Gastroesophageal sphincter (tissue), 4 donors: ENCODE results near the gene ARID3B. TPM values are rescaled to one million over a fixed set of nuclear protein-coding genes. Genes with fewer than 3 reads are reported as not detected.
"Not testable (repeated sequence)": the region's sequence is repeated elsewhere in the genome, so short reads cannot be mapped to it uniquely, and the experiment has no call there.

Source experiments
- ATAC-seq: fragments of 150-250 bp; one replicate; pipeline ENCODE4 v1.9.1; 2016; ENCODE audit warnings: mild to moderate bottlenecking, moderate library complexity
- H3K27ac ChIP-seq, 4 donors: fragments of 200-600 bp; sonication (generic) in 3 of 4; 1 replicate in 3 of 4; 2 replicates in 1 of 4; pipeline ENCODE4 v1.5.1; 2016 to 2019
- H3K27me3 ChIP-seq: fragments of 200-600 bp; sonication (generic); one replicate; pipeline ENCODE4 v1.5.1; 2019
- H3K36me3 ChIP-seq, 2 donors: fragments of 200-600 bp; sonication (generic); one replicate each; pipeline ENCODE4 v1.5.1; 2019; ENCODE audit warnings: control low read depth in 1 of 2
- H3K4me1 ChIP-seq, 3 donors: fragments of 200-600 bp; sonication (generic); 1 replicate in 2 of 3; 2 replicates in 1 of 3; pipeline ENCODE4 v1.5.1; 2016 to 2019; ENCODE audit warnings: control low read depth in 2 of 3
- H3K4me3 ChIP-seq, 2 donors: fragments of 200-600 bp; sonication (generic); one replicate each; pipeline ENCODE4 v1.5.1; 2019; ENCODE audit warnings: mild to moderate bottlenecking in 1 of 2, moderate library complexity in 1 of 2
- H3K9me3 ChIP-seq, 3 donors: fragments of 200-600 bp; sonication (generic); one replicate each; pipeline ENCODE4 v1.5.1; 2017 to 2019; ENCODE audit warnings: control low read depth in 2 of 3
- EP300 ChIP-seq: sonication (generic); formaldehyde crosslinking; IDR thresholded peaks from one replicate; pipeline ENCODE4 v1.6.1; 2017; ENCODE audit warnings: antibody characterized with exemption, mild to moderate bottlenecking
- POLR2A ChIP-seq, 2 donors: fragments of 450-650 bp; IDR thresholded peaks; one replicate each; pipeline ENCODE4 v1.6.1; 2017; ENCODE audit warnings: antibody characterized with exemption in 2 of 2, mild to moderate bottlenecking in 2 of 2, moderate library complexity in 1 of 2
- POLR2AphosphoS5 ChIP-seq: sonication (generic); formaldehyde crosslinking; IDR thresholded peaks from one replicate; pipeline ENCODE4 v1.6.1; 2017; ENCODE audit warnings: antibody characterized with exemption
- WGBS, 2 donors: methylation state at CpG; one replicate each; pipeline ENCODE4 v1.1.5; 2018; ENCODE audit warnings: low coverage in 1 of 2; 5-methylcytosine and 5-hydroxymethylcytosine counted together
- total RNA-seq, 4 donors: library from RNA; depleted of rRNA; stranded (reverse); fragments of >200 nt; gene quantifications; one replicate each; pipeline ENCODE4 v1.1.0, GENCODE V29; 2016
- TF ChIP-seq, protein P1 (sequence below), 4 experiments: fragments of 200-600 bp in 2 of 4; fragments of 450-650 bp in 2 of 4; sonication (generic) in 1 of 4; IDR thresholded peaks; one replicate each; pipeline ENCODE4 v1.5.1; 2017 to 2019; ENCODE audit warnings: antibody characterized with exemption in 4 of 4, mild to moderate bottlenecking in 2 of 4, moderate library complexity in 2 of 4

The ARID3B gene
- total RNA-seq, 4 donors from 2014 or later, result 2.9 to 8.4 (median 6.9) TPM

DNA sequence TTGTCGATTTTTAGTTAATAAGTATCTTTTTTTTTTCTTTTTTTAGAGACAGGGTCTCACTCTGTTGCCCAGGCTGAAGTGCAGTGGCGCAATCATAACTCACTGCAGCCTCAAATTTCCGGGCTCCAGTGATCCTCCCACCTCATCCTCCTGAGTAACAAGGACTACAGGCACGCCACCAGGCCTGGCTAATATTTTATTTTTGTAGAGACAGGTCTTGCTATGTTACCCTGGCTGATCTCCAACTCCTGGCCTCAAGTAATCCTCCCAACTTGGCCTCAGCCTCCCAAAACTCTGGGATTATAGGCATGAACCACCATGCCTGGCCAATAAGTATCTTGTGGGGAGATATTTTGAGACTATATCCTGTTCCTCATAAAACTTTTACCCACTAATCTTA lies 29.4 kb upstream of the ARID3B start:
- Histone ChIP-seq H3K9me3 (no peaks in the 10 kb centered on the region), H3K4me3 (no peak overlapping the region), H3K36me3 (no peaks in the 10 kb centered on the region), H3K27me3 (no peaks in the 10 kb centered on the region), H3K4me1 (no peaks in the 10 kb centered on the region), H3K27ac (no peak overlapping the region)
- TF ChIP-seq POLR2AphosphoS5 (no peak), POLR2A (IDR thresholded peaks at IDR 0.05) (no peak), EP300 (no peak)
- TF ChIP-seq, protein P1, sequence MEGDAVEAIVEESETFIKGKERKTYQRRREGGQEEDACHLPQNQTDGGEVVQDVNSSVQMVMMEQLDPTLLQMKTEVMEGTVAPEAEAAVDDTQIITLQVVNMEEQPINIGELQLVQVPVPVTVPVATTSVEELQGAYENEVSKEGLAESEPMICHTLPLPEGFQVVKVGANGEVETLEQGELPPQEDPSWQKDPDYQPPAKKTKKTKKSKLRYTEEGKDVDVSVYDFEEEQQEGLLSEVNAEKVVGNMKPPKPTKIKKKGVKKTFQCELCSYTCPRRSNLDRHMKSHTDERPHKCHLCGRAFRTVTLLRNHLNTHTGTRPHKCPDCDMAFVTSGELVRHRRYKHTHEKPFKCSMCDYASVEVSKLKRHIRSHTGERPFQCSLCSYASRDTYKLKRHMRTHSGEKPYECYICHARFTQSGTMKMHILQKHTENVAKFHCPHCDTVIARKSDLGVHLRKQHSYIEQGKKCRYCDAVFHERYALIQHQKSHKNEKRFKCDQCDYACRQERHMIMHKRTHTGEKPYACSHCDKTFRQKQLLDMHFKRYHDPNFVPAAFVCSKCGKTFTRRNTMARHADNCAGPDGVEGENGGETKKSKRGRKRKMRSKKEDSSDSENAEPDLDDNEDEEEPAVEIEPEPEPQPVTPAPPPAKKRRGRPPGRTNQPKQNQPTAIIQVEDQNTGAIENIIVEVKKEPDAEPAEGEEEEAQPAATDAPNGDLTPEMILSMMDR (IDR thresholded peaks at IDR 0.05), result no peak
- 79% methylated on average over 3 of the region's 4 CpGs for WGBS, 2 donors
- no peak for ATAC-seq

DNA sequence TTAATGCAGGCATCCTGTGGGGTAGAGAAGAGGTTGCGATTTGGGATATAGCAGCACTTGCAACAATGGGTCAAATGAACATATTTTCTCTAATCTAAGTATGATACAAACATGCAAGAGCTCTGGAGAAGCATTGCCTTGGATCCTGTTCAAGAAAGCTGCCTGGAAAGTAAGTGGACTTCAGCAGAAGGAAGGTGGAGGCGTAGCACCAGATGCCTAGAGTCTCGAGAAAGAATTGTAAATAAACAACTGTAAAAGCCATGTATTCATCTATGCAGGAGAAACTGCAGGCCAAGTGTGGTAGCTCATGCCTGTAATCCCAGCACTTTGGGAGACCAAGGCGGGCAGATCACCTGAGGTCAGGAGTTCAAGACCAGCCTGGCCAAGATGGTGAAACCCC lies 27.0 kb upstream of the ARID3B start:
- H3K9me3 ChIP-seq, H3K27me3 ChIP-seq, H3K4me3 ChIP-seq, H3K4me1 ChIP-seq, H3K36me3 ChIP-seq, H3K27ac ChIP-seq, ATAC-seq: not testable (repeated sequence)
- 49 to 58% methylated on average over 3 to 4 of the region's 4 CpGs for WGBS, 2 donors

DNA sequence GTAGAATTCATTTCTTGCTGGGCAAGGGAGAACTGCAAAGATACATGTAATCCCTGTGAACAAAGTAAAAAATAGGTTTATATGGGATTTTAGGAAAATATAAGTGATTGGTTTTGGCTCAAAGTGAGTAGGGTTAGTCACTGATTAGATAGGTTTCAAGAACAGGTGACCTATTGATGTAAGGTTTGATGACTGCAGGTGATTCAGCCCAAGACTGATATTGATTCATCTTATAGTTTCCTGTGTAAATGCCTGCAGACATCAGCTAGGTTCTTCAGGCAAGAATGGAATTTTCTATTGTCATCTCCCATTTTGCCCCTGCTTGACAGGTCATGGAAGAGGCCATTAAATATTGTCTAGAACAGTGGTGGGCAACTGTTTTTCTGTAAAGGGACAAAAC lies 23.9 kb upstream of the ARID3B start:
- Histone ChIP-seq H3K27me3 (no peaks in the 10 kb centered on the region), H3K4me1 (no peaks in the 10 kb centered on the region), H3K27ac (no peak overlapping the region), H3K4me3 (no peak overlapping the region), H3K9me3 (no peaks in the 10 kb centered on the region), H3K36me3 (no peaks in the 10 kb centered on the region)
- no peak for ATAC-seq
- no peak for TF ChIP-seq EP300
- no peak for TF ChIP-seq POLR2A (IDR thresholded peaks at IDR 0.05)
- TF ChIP-seq, protein P1 (IDR thresholded peaks at IDR 0.05), result no peak
- no peak for TF ChIP-seq POLR2AphosphoS5

GRCh38 chr15:74519311-74519710 lies 21.7 kb upstream of the ARID3B start:
- ATAC-seq, result no peak
- no peaks in the 10 kb centered on the region for H3K27me3 ChIP-seq
- TF ChIP-seq, protein P1 (IDR thresholded peaks at IDR 0.05), result no peak
- TF ChIP-seq EP300, result no peak
- WGBS, 2 donors, result 79 to 88% methylated on average over 3 to 4 of the region's 4 CpGs
- no peaks in the 10 kb centered on the region for H3K9me3 ChIP-seq
- H3K36me3 ChIP-seq, result no peaks in the 10 kb centered on the region
- H3K4me1 ChIP-seq, result no peaks in the 10 kb centered on the region
- no peak overlapping the region for H3K27ac ChIP-seq
- H3K4me3 ChIP-seq, result no peak overlapping the region

- Histone ChIP-seq H3K9me3 (no peaks in the 10 kb centered on the region), H3K4me1 (no peaks in the 10 kb centered on the region), H3K36me3 (no peaks in the 10 kb centered on the region), H3K27ac (no peak overlapping the region), H3K4me3 (no peak overlapping the region), H3K27me3 (no peaks in the 10 kb centered on the region)
- TF ChIP-seq POLR2A (IDR thresholded peaks at IDR 0.05), result no peak
- no peak for TF ChIP-seq POLR2AphosphoS5
- TF ChIP-seq, protein P1 (IDR thresholded peaks at IDR 0.05), result no peak
- TF ChIP-seq EP300, result no peak
- no peak for ATAC-seq
- 80 to 100% methylated on average over 1 of the region's 4 CpGs for WGBS, 2 donors
Observed at GRCh38 chr15:74520407-74520806, 20.6 kb upstream of the ARID3B start.

DNA sequence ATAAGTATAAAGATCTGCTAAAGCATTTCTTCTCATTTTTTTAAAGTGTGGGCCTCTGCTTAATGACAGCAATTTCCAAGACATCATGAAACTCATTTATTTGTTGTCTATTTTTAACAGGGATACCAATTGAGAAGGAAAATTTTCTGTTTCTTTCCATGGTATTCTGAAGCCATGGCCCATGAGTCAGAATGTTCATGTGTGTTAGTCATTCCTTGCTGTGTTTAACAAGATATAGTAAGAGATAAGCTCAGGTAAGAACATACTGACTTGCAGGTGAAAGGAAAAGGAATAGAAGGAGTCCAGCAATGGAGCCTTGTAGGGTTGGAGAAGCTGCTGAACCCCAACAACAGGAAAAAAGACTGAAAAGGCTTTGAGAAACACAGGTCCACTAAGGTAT lies 17.0 kb upstream of the ARID3B start:
- no peaks in the 10 kb centered on the region for H3K36me3 ChIP-seq
- TF ChIP-seq EP300 (no peak), POLR2A (IDR thresholded peaks at IDR 0.05) (no peak), POLR2AphosphoS5 (no peak)
- TF ChIP-seq, protein P1 (IDR thresholded peaks at IDR 0.05), result no peak
- no peaks in the 10 kb centered on the region for H3K4me1 ChIP-seq
- no peak overlapping the region for H3K4me3 ChIP-seq
- H3K27ac ChIP-seq, result no peak overlapping the region
- H3K27me3 ChIP-seq, result no peaks in the 10 kb centered on the region
- no peaks in the 10 kb centered on the region for H3K9me3 ChIP-seq
- ATAC-seq, result no peak
